Right lung (tissue), 5 donors: ENCODE measurements around the gene FBXO42. TPM values are rescaled to one million over a fixed set of nuclear protein-coding genes. Genes with fewer than 3 reads are reported as not detected.
"Not testable (repeated sequence)": the region's sequence is repeated elsewhere in the genome, so short reads cannot be mapped to it uniquely, and the experiment has no call there.

Source experiments
- DNase-seq, 2 donors: peaks; one replicate each; pipeline ENCODE4 v3.0.0-alpha.2; 2013
- polyA plus RNA-seq, 5 donors: library from polyadenylated mRNA; unstranded; fragments of 120-200 nt; gene quantifications; one replicate each; pipeline versions ENCODE4 v1.2.1 to v1.2.3, GENCODE V29; 2013; ENCODE audit warnings: inconsistent platforms in 1 of 5, low replicate concordance in 1 of 5; ENCODE audit not compliant: insufficient read length in 5 of 5, insufficient read depth in 1 of 5

Gene FBXO42
- polyA plus RNA-seq, 5 donors: 16.1 to 24.8 (median 22.7) TPM

DNA sequence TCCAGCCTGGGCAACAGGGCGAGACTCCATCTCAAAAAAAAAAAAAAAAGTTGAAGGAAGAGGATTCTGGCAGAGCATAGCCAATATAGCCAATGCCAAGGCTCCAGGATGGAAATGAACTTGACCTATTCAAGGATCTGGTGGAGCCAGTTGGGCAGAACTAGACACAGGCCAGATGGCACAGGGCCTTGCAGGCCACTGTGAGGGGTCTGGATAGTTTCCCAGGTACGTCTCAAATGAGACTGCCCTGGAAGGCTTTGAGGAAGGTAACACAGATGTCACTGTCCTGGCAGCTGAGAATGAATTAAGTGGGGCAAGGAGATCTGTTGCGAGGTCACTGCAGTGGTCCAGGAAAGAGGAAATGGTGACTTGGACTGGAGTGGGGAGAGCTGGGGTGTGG is 127.8 kb downstream of the FBXO42 start:
- no peak for DNase-seq

DNA sequence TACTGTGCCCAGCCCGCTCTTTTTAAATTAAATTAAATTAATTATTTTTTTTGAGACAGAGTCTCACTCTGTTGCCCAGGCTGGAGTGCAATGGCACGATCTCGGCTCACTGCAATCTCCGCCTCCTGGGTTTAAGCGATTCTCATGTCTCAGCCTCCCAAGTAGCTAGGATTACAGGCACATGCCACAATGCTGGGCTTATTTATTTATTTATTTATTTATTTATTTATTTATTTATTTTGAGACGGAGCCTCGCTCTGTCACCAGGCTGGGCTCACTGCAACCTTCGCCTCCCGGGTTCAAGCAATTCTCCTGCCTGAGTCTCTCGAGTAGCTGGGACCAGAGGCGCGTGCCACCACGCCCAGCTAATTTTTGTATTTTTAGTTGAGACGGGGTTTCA is 129.6 kb downstream of the FBXO42 start:
- DNase-seq: not testable (repeated sequence)

DNA sequence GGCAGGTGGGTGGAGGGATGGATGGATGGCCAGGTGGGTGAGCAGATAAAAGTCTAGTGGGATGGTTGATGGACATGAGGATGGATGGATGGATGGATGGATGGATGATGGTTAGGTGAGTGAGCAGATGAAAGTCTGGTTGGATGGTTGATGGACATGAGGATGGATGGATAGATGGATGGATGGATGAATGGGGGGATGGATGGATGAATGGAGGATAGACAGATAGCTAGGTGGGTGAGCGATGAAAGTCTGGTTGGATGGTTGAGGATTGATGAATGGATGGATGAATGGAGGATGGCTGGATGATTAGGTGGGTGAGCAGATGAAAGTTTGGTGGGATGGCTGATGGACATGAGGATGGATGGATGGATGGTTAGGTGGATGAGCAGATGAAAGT is 130.8 kb downstream of the FBXO42 start:
- DNase-seq: no peak

DNA sequence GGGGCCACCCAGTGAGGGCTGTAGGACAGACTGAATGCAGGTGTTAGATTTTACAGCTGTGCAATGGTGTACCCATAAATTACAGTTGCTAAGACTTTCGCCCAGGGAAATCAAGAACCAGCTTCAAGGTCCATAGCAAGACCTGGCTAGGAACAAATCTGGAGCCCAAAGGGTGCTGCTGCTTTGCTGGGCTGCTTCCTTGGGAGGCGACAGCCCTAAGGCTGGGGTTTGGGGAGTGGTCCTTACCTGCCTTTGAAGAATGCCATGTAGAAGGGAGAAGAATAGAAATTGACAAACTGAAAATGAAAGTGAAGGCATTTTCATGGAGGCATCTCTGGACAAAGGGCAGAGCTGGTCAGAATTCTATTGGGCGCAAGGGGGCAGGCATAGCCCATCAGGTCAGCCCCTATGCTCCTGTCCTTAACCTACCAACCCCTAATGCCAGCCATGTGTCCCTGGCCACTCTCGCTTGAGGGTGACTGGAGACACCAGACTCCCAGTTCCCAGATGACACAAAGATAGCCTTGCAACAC is 132.2 kb downstream of the FBXO42 start:
- DNase-seq: no peak

DNA sequence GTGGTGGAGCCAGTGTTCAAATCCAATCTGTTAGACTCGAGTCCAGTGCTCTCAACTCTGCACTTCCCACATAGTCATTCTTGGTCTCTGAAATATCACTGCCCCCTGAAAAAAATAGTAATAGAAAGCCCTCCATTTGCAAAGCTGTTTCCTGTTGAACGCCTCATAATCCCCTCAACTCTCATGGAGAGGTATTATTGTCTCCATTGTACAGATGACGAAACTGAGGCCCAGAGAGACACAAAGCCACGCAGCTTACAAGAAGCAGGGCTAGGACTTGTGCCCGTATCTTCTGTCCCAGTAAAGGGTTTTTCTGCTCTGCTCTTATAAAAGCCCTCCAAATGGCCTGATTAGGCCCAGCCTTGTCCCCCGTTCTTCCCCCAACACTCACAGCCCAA is 133.6 kb downstream of the FBXO42 start:
- no peak for DNase-seq

DNA sequence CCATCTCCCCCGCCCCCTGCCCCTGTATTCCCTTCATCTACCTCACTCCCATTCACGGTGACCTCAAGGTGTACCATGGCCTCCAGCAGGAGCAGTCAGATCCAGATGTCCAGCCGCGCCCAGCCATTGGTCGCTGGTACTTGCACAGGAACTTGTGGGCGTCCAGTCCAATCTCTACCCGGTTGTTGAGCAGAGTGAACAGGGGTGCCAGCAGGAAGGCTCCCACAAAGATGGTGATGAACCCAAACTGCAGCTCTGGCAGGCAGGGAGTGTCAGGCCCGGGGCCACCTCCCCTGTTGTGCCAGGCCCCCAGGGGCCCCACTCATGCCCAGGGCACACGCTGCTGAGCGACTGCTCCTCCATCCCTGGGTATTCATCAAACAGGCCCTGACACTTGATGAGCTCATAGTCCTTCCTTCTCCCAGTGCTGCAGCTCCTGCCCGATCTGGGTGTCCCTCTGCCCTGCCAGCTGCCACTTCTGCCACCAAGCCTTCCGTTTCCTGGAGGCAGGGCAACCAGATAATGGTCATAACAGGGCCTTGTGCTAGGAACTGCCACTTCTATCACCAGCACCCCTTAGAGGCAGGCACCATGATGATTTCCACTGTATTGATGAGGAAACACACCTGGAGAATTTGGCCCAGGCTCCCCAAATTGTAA is 134.1 kb downstream of the FBXO42 start:
- no peak for DNase-seq

DNA sequence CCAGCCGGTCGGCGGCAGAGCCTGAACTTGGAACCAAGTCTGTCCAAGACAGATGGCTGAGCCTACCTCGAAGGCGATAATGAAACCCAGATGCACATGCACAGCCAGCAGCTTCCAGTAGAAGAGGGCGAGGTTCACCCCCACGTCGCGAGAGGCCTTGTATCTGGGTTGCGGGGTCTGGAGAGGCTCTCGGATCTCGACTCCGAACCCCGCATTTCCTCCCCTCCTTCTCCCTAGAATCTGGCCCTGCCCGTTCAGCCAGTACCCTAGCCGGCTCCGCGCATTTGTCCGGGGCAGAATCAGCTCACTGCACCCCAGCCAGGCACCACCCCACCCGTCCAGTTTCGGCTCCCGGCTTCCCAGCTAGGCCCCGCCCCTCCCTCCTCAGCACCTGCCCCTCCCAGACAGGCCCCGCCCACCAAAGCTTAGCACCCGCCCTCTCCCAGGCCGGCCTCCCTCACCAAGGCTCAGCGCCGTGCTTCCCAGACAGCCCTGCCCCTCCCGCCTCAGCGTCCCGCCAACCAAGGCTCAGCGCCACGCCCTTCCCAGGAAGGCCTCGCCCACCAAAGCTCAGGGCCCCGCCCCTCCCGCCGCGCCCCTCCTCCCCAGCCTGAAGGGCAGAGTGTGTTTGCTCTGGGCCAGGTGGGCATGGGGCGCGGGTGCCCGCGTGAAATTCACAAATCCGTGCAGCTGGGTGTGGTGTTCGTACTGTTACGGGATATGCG is 135.1 kb downstream of the FBXO42 start:
- peak; percentile 92 for DNase-seq

DNA sequence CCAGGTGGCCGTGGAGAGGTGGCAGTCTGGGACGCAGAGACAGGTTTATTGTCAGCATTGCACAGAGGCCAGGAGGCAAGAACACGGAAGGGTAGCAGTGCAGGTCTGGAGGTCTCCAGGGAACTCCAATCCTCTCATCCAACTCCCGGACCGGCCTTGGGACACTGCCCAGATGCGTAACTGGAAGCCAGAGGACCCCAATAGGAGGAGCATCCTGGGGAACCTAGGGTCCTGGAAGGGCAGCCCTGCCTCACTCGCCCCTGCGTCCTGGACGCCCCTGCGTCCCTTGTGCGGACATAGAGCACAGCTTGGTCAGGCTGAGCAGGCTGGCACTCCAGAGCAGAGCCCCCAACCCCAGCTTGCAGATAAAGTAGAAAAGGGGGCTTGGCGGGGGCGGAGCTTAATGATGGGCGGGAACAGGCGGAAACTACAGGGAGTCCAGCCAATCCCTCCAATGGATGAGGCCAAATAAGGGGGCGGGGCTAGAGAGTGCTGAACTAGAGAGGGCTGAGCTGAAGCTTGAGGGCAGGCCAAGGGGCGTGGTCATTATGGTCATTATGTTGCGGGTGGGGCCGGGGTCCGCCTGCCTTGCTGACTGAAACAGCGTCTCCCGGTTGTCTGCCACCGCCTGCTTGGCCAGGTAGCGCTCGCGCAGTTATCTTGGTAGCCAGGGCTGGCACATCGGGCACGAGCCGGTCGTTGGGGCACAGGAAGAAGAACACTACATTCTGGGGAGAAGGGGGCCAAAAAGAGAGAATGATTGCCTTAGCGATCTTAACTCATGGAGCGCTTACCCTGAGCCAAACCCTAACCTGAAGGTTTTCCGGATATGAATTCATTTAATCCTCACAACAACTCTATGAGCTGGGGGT is 136.2 kb downstream of the FBXO42 start:
- peak; percentile 74 to 81 for DNase-seq

DNA sequence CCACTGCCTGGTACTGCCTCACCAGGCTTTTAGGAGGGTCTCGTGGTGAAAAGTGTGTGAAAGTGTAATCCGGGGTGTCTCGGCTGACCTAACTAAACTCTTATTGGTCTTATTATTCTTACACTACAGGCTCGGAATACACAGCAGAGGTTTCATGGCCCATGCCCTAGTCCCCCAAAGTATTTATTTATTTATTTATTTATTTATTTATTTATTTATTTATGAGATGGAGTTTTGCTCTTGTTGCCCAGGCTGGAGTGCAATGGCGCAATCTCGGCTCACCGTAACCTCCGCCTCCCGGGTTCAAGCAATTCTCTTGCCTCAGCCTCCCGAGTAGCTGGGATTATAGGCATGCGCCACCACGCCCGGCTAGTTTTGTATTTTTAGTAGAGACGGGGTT is 137.0 kb downstream of the FBXO42 start:
- not testable (repeated sequence) for DNase-seq

DNA sequence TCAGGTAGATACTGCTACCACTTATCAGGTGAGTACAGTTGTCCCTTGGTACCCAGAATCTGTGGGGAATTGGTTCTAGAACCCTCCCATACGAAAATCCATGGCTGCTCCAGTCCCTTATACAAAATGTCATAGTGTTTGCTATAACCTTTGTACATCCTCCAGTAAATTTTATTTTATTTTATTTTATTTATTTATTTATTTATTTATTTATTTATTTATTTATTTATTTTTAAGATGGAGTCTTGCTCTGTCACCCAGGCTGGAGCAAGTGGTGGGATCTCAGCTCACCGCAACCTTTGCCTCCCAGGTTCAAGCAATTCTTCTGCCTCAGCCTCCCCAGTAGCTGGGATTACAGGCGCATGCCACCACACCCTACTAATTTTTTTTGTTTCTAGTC is 138.7 kb downstream of the FBXO42 start:
- not testable (repeated sequence) for DNase-seq

DNA sequence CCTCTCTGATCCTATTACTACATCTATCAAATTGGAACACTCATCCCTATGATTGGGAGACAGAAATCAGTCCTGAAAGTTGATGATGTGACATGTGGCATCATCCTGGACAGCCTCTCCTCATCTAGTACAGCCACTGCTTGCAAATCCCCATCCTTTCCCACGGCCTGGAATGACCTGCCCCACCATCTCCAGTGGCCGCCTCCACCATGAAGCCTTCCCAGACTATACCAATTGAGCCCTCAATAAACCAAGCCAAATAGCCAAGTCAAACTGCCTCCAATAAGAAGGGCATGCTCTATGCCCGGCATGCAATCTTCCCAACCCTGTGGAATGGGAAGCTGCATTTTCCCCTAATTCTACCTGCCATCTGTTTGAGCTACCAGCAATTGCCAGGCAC is 139.3 kb downstream of the FBXO42 start:
- DNase-seq: no peak

DNA sequence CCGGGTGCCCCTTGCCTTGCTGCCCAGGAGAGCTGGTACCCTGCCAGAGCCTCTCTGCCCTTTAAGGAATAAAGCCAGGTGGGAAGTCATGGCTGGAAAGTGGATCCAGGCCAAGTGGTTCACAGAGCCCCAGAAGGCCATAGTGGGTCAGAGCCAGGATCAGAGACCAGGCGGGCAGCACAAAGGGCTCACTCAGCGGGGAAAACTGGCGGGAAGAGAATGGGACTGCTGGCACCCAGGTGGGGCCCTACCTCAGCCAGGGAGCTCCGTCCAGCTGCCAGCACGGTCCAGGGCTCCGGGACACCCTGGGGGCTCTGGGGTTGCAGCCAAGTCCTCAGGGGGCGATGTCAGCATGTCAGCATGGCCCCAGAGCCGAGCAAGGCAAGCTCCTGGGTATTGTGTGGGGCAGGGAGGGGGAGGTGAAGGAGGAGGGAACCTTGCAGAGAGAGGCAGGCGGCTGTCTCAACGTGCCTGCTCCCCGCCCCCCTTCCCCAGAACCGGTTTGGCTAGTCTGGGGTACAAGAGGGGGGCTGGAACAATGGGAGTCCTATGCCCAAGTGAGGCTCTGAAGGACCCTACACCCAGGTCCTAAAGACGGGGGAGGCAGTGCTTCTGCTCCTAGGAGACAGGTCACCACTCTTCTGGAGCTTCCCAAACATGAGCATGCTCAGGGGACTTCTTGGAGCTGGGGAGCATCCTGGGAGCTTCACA is 139.9 kb downstream of the FBXO42 start, which contains the start of gene ARHGEF19:
Gene ARHGEF19 (minus strand): TSS at position 402 of the 711 bp plus-strand sequence. CDS start 3,598 bp downstream, outside the sequence.
- DNase-seq: peak; percentile 74

DNA sequence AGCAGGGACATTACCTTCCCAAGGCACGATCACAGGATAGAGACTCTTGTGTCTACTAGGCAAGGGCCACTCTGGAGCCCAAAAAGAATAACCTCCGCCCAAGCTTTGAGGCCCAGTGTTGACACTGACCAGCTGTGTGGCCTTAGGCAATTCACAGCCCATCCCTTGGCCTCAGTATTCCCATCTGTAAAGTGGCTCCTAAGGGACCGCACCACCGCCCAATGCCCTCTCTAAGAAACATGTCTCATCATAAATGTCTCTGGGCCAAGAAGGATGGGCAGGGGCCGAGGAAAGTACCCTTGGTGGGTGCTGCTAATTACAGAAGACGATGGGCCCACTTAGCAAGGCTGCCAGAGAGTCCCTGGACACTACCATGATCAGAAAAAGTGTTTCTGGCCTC is 140.5 kb downstream of the FBXO42 start:
- DNase-seq: no peak

DNA sequence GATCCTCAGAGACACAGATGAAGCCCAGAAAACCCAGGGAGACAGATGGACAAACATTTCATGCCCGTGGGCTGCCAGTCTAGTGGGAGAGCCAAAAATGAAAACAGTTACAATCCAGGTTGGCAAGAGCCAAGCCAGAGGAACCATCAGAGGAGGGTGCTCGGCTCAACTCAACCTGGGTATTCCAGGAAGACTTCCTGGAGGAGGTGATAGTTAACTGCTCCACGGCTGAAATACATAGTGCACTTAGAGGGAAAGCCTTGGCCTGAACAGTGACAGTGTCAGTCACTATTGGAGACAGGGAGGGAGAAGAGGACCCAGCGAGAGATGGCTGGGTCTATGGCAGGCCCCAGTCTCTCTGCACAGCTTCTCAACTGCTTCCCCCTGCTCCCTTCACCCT is 141.7 kb downstream of the FBXO42 start:
- no peak for DNase-seq

DNA sequence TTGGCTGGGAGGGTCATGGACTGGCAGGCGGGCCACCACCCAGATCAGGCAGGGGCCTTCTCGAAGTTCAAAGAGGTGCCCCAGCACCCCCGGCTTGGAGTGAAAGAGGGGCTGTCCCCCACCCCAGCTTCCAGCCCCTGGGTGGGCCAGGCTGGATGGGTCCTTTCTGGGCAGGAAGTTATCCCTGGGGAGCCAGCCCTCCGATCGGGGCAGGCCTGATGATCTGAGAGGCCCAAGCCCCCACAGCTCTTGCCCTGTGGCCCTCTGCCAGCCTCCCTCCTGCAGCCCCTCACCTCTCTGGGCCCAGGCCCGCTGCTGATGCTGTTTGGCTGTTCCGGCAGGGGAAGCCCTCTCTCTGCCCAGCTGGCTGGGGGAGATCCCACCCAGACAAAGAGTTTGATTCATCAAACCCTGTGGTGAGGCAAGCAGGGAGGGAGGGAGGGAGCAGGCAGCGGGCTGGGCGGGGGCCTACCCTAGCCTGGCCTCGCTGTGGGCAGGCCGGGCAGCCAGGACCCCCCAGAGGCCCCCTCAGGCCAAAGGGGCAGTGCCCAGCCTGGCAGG is 142.4 kb downstream of the FBXO42 start:
- DNase-seq: no peak

DNA sequence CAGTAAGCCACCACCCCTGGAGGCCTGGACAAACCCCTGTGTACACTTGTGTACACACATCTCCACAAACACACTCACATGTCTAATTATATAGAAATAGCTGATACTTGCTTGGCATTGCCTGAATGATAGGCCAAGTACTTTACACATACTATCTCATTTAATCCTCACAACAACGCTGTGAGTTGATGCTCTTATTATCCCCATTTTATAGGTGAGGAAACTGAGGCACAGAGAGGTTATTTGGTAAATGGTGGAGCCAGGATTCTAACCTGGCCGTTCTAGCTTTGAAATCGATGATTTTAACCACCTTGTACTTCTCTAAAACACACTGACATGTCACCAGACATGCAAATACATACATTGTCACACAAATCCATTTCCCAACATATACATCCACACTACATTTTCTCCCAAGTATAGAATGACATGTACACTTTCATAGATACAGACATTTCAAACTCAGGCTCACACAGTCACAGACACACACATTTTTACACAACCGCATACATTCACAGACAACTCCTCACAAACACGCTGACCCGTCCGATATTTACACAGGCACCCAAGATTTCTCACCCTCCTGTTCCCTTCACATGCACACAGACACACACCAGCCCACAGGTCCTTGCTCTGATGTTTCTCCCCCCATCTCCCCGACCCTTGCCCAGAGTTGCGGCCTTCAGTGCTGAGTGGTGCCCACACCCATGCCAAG is 143.0 kb downstream of the FBXO42 start:
- DNase-seq: no peak

DNA sequence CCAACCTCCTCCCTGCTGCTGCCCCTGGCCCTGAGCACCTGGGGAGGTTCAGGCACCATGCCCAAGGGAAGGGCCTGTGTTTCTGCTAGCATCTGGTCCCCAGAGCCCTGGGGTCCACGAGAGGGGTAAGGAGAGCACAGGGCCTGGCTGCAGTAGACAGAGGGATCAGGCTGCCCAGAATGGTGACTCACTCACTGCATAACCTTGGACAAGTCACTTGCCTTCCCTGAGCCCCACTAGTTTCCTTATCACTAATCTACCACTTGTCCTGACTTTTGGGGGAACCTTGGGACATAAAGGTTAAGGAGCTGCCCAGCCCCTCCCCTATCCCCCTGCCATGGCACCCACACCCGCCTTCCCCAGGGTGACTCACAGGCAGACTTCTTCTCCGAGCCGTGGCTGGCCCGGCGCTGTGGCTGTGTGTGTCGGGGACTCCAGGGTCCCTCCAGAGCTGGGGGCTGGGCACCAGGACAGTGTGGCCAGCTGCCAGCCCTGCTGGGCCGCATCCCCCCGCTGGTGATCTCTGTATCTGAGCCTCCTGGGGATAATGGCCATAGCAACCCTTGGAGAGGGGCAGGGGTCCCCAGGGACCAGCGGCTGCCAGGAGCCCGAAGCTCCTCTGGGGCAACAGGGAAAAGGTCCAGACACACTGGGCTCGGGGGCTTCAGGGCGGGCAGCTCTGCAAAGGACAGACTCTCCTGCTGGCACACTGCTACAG is 143.9 kb downstream of the FBXO42 start:
- no peak for DNase-seq

DNA sequence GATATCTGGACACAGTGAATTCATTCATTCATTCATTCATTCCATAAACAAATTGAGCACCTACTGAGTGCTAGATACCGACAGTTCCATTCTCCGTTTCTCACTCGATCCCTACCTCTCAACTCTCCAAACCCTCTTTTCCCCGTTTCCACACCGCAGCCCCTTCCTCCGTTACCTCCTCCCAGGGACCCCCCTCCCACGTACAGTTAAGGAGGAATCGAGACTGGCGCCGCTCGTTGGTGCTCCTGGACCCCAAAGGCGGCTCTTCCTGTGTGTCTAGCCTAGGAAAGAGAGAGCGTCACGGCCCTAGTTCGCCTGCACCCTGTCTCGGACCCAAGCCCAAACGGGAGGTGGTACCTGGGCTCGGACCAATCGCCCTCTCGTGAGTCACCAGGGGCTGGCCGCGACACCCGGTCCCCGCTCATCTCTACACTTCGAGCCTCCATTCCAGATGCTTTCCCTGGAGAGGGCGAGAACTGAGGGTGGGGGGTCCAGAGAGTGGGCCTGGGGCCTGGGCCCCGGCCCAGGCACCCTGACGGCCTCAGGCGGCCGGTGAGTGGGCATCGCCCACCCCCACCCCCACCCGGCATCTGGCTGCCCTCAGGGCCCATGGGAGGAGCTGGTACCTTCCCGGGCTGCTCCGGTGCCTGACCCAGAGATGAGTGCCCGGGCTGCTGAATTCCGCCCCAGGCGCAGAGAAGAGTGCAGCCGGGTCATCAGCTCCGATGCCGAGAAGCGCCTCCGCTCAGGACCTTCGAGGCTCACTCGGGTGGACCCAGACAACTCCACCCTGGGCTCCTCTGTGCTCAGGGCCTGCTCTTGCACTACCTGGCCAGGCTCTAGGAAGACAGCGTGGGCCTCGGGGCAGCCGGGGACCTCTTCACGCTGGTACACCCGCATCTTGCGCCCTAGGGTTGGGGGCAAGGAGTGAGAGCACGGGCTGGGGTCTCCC is 144.7 kb downstream of the FBXO42 start:
- no peak for DNase-seq
